ENCODE data around the gene PRLHR. TPM values are rescaled to one million over a fixed set of nuclear protein-coding genes. Genes with fewer than 3 reads are reported as not detected.

The PRLHR gene
- polyA plus RNA-seq, 2 donors = 0.01 TPM; not detected in 1

DNA sequence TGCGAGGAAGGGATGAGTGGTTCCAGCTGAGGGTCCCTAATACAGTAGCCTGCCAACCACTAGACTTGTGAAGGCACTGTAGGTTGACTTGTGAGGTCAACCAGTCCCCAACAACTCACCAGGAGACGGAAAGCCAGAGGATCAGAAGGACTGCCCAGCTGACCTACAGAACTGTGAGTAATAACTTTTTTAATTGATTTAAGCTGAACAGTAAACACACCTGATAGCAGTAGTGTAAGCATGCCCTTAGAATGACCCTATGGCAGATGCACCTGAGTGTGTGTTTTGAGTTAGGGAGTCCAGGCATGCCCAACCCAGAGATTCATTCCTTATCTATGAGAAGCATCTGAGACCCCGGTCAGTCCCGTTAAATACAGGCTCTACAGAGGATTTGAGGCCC lies 14.1 kb downstream of the PRLHR start:
- H3K27me3 ChIP-seq (ENCODE audit: control insufficient read depth in 1 of 2, insufficient read depth in 2 of 2, low read length in 2 of 2) = no peaks in the 10 kb centered on the region
- H3K4me3 ChIP-seq (ENCODE audit: low read depth in 1 of 2, low read length in 2 of 2) = no peak overlapping the region
- no peaks in the 10 kb centered on the region for H3K4me1 ChIP-seq (ENCODE audit: control insufficient read depth in 2 of 2, insufficient read depth in 2 of 2, low read length in 1 of 2)
- WGBS, 2 donors = 62 to 69% methylated on average over 4 of the region's 4 CpGs
- H3K36me3 ChIP-seq (ENCODE audit: control insufficient read depth in 2 of 2, insufficient read depth in 2 of 2, low read length in 1 of 2) = no peaks in the 10 kb centered on the region
- no peaks in the 10 kb centered on the region for H3K9me3 ChIP-seq (ENCODE audit: control insufficient read depth in 2 of 2, insufficient read depth in 1 of 2, low read depth in 1 of 2, low read length in 1 of 2)
- H3K27ac ChIP-seq (ENCODE audit: low read depth in 2 of 2, low read length in 1 of 2) = no peak overlapping the region

DNA sequence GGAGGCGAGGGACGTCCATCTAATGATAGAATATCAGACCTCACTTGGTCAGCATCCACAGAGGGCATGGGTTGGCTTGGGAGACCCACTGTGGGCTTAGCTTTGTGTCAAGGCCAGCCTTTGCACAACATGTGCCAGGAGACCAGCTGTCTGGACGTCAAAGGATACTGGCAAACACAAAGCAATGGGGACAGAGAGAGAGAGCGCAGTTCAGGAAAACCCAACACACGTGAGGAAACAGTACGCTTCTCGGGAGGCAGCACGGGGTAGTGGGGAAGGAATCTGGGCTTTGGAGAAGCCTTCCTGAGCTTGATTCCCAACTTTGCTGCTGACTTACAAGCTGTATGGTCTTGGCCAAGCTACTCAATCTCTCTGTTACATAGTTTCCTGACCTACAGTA lies 14.7 kb downstream of the PRLHR start:
- no peaks in the 10 kb centered on the region for H3K4me1 ChIP-seq (ENCODE audit: control insufficient read depth in 2 of 2, insufficient read depth in 2 of 2, low read length in 1 of 2)
- H3K4me3 ChIP-seq (ENCODE audit: low read depth in 1 of 2, low read length in 2 of 2) = no peak overlapping the region
- H3K36me3 ChIP-seq (ENCODE audit: control insufficient read depth in 2 of 2, insufficient read depth in 2 of 2, low read length in 1 of 2) = no peaks in the 10 kb centered on the region
- no peak overlapping the region for H3K27ac ChIP-seq (ENCODE audit: low read depth in 2 of 2, low read length in 1 of 2)
- H3K27me3 ChIP-seq (ENCODE audit: control insufficient read depth in 1 of 2, insufficient read depth in 2 of 2, low read length in 2 of 2) = no peaks in the 10 kb centered on the region
- 80 to 81% methylated on average over 7 to 8 of the region's 8 CpGs for WGBS, 2 donors
- no peaks in the 10 kb centered on the region for H3K9me3 ChIP-seq (ENCODE audit: control insufficient read depth in 2 of 2, insufficient read depth in 1 of 2, low read depth in 1 of 2, low read length in 1 of 2)

DNA sequence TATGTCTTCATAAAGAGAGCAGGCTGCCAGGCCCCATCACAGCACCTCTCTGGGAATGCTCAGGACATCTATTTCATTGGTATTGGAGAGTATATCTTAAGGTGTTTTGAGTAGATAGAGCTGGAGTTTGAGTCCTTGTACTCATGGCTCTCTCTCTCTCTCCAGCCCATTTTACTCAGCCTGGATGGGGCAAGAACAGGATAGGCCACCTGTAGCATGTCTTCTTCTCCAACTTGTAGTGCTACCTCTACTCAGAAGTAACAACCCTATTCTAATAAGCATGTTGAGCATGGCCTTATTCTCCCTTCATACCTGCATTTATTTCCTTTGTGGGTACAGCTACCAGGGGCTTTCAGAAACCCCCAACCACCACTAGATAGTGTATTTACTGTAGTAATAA lies 21.9 kb downstream of the PRLHR start:
- H3K4me3 ChIP-seq (ENCODE audit: low read depth in 1 of 2, low read length in 2 of 2) = no peak overlapping the region
- H3K9me3 ChIP-seq (ENCODE audit: control insufficient read depth in 2 of 2, insufficient read depth in 1 of 2, low read depth in 1 of 2, low read length in 1 of 2) = no peaks in the 10 kb centered on the region

DNA sequence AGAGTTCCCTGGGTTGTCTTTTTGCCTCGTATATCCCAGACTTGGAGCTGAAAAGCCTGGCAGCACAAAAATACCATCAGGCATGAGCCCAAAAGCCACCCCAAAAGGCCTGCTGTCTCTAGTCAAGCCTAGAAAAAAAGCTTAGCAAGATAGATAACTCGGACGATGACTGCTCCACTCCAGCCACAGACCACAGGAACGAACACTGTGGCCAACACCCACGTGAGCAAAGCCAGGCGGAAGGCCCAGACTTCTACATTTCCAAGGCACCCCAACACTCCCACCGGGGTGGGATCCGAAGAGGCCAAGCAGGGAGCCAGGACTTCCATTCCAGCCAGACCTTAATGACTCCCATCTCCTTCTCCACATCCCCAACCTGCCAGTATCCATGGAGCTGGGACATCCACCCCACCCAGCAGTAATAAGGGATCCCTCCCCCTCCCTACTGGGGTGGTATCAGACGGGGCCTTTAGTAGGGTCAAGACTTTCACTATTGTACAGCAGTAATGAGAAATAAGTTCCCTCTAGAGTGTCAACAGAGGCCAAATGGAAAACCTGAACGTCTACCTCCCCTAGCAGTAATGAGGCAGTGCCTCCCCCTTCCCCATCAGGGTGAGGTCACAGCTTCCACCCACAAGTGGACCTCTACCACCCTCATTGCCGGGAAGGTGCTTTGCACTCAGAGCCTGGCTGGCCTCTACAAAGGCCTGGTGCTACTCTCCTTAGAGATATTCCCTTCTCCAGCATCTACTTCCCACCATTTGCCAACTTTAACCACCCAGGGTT lies 23.0 kb downstream of the PRLHR start:
- no peaks in the 10 kb centered on the region for H3K9me3 ChIP-seq (ENCODE audit: control insufficient read depth in 2 of 2, insufficient read depth in 1 of 2, low read depth in 1 of 2, low read length in 1 of 2)
- H3K36me3 ChIP-seq (ENCODE audit: control insufficient read depth in 2 of 2, insufficient read depth in 2 of 2, low read length in 1 of 2) = no peaks in the 10 kb centered on the region
- H3K27ac ChIP-seq (ENCODE audit: low read depth in 2 of 2, low read length in 1 of 2) = peak overlapping the region in 1 of 2 donors; percentile 19
- H3K27me3 ChIP-seq (ENCODE audit: control insufficient read depth in 1 of 2, insufficient read depth in 2 of 2, low read length in 2 of 2) = no peaks in the 10 kb centered on the region
- 77 to 78% methylated on average over 11 of the region's 11 CpGs for WGBS, 2 donors
- H3K4me3 ChIP-seq (ENCODE audit: low read depth in 1 of 2, low read length in 2 of 2) = no peak overlapping the region
- H3K4me1 ChIP-seq (ENCODE audit: control insufficient read depth in 2 of 2, insufficient read depth in 2 of 2, low read length in 1 of 2) = peaks cover 0 to 4% of the 10 kb centered on the region in 2 donors

More for the DNA sequence above, 21.9 kb downstream of the PRLHR start:
- Histone ChIP-seq H3K27ac (ENCODE audit: low read depth in 2 of 2, low read length in 1 of 2) (no peak overlapping the region), H3K36me3 (ENCODE audit: control insufficient read depth in 2 of 2, insufficient read depth in 2 of 2, low read length in 1 of 2) (no peaks in the 10 kb centered on the region), H3K27me3 (ENCODE audit: control insufficient read depth in 1 of 2, insufficient read depth in 2 of 2, low read length in 2 of 2) (no peaks in the 10 kb centered on the region), H3K4me1 (ENCODE audit: control insufficient read depth in 2 of 2, insufficient read depth in 2 of 2, low read length in 1 of 2) (peaks cover 0 to 4% of the 10 kb centered on the region in 2 donors)

DNA sequence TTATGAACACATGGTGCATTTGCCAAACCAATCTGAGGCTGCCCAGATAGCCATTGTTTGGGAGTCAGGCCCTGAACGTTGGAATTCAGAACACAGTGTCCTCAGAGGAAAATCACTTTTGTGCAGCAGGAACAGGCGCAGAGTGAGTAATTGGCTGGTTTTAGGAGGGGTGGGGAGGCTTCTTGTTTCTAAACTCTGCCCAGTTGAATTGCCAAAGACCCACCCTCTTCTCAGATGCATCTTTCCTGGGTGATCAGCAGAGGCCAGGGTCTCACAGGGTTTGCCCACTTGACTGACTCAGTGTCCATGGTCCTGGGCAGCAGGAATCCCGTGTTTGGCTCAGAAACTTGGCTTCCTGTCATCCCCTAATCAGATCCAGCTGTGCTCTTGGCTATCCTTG lies 24.3 kb downstream of the PRLHR start:
- Histone ChIP-seq H3K4me1 (ENCODE audit: control insufficient read depth in 2 of 2, insufficient read depth in 2 of 2, low read length in 1 of 2) (peaks cover 0 to 4% of the 10 kb centered on the region in 2 donors), H3K27ac (ENCODE audit: low read depth in 2 of 2, low read length in 1 of 2) (peak overlapping the region; percentile 51 to 65), H3K9me3 (ENCODE audit: control insufficient read depth in 2 of 2, insufficient read depth in 1 of 2, low read depth in 1 of 2, low read length in 1 of 2) (no peaks in the 10 kb centered on the region), H3K4me3 (ENCODE audit: low read depth in 1 of 2, low read length in 2 of 2) (no peak overlapping the region), H3K27me3 (ENCODE audit: control insufficient read depth in 1 of 2, insufficient read depth in 2 of 2, low read length in 2 of 2) (no peaks in the 10 kb centered on the region), H3K36me3 (ENCODE audit: control insufficient read depth in 2 of 2, insufficient read depth in 2 of 2, low read length in 1 of 2) (no peaks in the 10 kb centered on the region)
- WGBS, 2 donors = 23 to 42% methylated on average over 3 of the region's 3 CpGs

DNA sequence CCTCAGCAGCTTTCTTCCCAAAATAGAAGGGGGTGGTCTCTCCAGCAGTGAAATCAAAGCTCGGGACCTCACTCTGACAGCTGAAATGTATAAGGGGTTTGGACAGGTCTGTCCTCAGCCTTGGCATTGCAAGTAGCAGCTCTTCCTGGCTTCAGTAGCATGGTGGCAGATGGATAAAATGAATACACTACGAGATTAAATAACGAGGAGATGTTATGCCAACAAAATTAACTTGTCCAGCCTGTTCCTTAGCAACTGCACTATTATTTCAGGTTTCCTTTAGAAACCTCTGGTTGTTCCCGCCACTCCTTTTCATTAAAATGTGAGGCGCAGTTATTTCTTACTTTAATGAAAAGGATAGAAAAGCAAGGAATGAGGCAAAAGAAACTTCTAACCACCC lies 24.9 kb downstream of the PRLHR start:
- Histone ChIP-seq H3K9me3 (ENCODE audit: control insufficient read depth in 2 of 2, insufficient read depth in 1 of 2, low read depth in 1 of 2, low read length in 1 of 2) (no peaks in the 10 kb centered on the region), H3K4me3 (ENCODE audit: low read depth in 1 of 2, low read length in 2 of 2) (no peak overlapping the region), H3K27ac (ENCODE audit: low read depth in 2 of 2, low read length in 1 of 2) (peak overlapping the region in 1 of 2 donors; percentile 59), H3K27me3 (ENCODE audit: control insufficient read depth in 1 of 2, insufficient read depth in 2 of 2, low read length in 2 of 2) (no peaks in the 10 kb centered on the region), H3K4me1 (ENCODE audit: control insufficient read depth in 2 of 2, insufficient read depth in 2 of 2, low read length in 1 of 2) (peaks cover 0 to 4% of the 10 kb centered on the region in 2 donors), H3K36me3 (ENCODE audit: control insufficient read depth in 2 of 2, insufficient read depth in 2 of 2, low read length in 1 of 2) (no peaks in the 10 kb centered on the region)
- WGBS, 2 donors = 35 to 51% methylated on average over 5 of the region's 5 CpGs

DNA sequence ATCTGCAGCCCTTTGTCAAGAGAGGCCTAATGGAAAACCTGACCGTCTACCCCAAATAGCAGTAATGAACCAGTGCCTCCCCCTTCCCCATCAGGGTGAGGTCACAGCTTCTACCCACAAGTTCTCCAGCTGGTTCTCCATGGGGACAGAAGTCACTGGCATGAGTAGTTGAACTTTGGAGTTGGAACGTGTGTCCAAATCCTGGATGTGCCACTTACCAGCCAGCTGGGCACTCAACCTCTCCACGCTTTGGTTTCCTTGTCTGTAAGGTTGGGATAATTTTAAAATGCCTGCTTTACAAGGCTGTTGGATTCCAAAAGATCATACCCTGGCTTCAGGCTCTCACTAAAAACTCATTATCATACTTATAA lies 25.6 kb downstream of the PRLHR start:
- Histone ChIP-seq H3K9me3 (ENCODE audit: control insufficient read depth in 2 of 2, insufficient read depth in 1 of 2, low read depth in 1 of 2, low read length in 1 of 2) (no peaks in the 10 kb centered on the region), H3K36me3 (ENCODE audit: control insufficient read depth in 2 of 2, insufficient read depth in 2 of 2, low read length in 1 of 2) (no peaks in the 10 kb centered on the region), H3K27me3 (ENCODE audit: control insufficient read depth in 1 of 2, insufficient read depth in 2 of 2, low read length in 2 of 2) (no peaks in the 10 kb centered on the region), H3K4me3 (ENCODE audit: low read depth in 1 of 2, low read length in 2 of 2) (no peak overlapping the region), H3K4me1 (ENCODE audit: control insufficient read depth in 2 of 2, insufficient read depth in 2 of 2, low read length in 1 of 2) (peaks cover 0 to 4% of the 10 kb centered on the region in 2 donors), H3K27ac (ENCODE audit: low read depth in 2 of 2, low read length in 1 of 2) (peak overlapping the region; percentile 27 to 59)
- 85 to 93% methylated on average over 3 of the region's 3 CpGs for WGBS, 2 donors

DNA sequence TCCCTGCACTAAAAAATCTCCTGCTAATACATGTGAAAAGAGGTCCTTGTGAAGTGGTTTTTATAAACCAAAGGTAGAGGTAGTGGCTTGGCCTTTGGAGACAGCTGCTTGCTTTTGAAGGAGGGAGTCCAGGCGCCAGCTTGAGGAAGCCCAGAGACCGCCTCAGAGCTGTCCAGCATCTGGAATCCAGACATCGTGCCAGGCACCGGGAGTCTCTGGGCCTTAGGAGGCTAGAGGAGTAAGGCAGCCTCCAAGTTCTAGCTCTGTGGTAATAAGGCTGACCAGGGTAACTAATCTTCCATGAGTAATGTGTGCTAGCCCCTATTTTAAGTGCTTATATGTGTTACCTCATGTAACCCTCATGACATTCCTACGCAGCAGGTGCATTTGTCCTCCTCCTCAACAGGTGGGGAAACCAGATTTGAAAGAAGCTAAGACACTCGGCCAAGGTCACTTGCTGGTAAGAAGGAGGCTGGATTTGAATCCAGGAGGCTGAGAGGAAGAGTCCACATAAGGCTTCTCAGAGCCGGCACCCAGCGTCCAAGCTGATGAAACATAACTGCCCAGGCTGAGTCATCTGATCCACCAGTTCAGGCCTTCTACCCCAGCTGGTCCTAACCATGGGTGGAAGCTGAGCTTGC lies 26.1 kb downstream of the PRLHR start:
- H3K9me3 ChIP-seq (ENCODE audit: control insufficient read depth in 2 of 2, insufficient read depth in 1 of 2, low read depth in 1 of 2, low read length in 1 of 2) = no peaks in the 10 kb centered on the region
- H3K4me3 ChIP-seq (ENCODE audit: low read depth in 1 of 2, low read length in 2 of 2) = no peak overlapping the region
- H3K27me3 ChIP-seq (ENCODE audit: control insufficient read depth in 1 of 2, insufficient read depth in 2 of 2, low read length in 2 of 2) = no peaks in the 10 kb centered on the region
- H3K36me3 ChIP-seq (ENCODE audit: control insufficient read depth in 2 of 2, insufficient read depth in 2 of 2, low read length in 1 of 2) = no peaks in the 10 kb centered on the region
- peaks cover 0 to 4% of the 10 kb centered on the region in 2 donors for H3K4me1 ChIP-seq (ENCODE audit: control insufficient read depth in 2 of 2, insufficient read depth in 2 of 2, low read length in 1 of 2)
- peak overlapping the region in 1 of 2 donors; percentile 59 for H3K27ac ChIP-seq (ENCODE audit: low read depth in 2 of 2, low read length in 1 of 2)
- WGBS, 2 donors = 91 to 92% methylated on average over 8 of the region's 8 CpGs

DNA sequence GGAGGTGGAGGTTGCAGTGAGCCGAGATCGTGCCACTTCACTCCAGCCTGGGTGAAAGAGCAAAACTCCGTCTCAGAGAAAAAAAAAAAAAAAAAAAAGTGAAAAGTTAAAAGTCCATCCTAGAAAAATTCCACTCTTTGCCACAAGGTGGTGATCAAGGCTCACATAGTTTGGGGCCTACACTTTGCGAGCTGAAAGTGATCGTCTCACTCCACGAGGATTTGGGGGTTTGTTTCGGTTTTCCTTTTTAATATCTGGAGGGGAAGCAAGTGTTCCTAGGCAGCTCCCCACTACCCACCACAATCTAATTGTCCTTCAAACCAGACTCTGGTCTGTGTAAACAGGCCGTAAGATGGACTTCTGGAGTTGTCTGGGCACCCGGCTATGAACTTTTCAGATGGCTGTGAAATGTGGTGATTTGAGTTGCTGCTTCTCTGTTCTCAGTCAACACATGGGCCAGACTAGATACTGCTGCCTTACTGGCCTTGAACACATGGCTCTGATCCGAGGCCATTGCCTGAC lies 27.1 kb downstream of the PRLHR start:
- Histone ChIP-seq H3K4me1 (ENCODE audit: control insufficient read depth in 2 of 2, insufficient read depth in 2 of 2, low read length in 1 of 2) (peaks cover 0 to 4% of the 10 kb centered on the region in 2 donors), H3K27ac (ENCODE audit: low read depth in 2 of 2, low read length in 1 of 2) (no peak overlapping the region), H3K27me3 (ENCODE audit: control insufficient read depth in 1 of 2, insufficient read depth in 2 of 2, low read length in 2 of 2) (no peaks in the 10 kb centered on the region)

More for the DNA sequence above, 27.1 kb downstream of the PRLHR start:
- Histone ChIP-seq H3K4me3 (ENCODE audit: low read depth in 1 of 2, low read length in 2 of 2) (no peak overlapping the region), H3K9me3 (ENCODE audit: control insufficient read depth in 2 of 2, insufficient read depth in 1 of 2, low read depth in 1 of 2, low read length in 1 of 2) (no peaks in the 10 kb centered on the region), H3K36me3 (ENCODE audit: control insufficient read depth in 2 of 2, insufficient read depth in 2 of 2, low read length in 1 of 2) (no peaks in the 10 kb centered on the region)
- 21 to 23% methylated on average over 10 of the region's 10 CpGs for WGBS, 2 donors
